Right ventricle myocardium inferior (tissue), 1 donor: Measurements from ENCODE around the gene FAM53B. TPM values are rescaled to one million over a fixed set of nuclear protein-coding genes. Genes with fewer than 3 reads are reported as not detected.

Experiments
- ATAC-seq: fragments of 200-7000 bp; cut with Tn5 transposase; one replicate; pipeline ENCODE4 v1.9.1; 2020; ENCODE audit warnings: mild to moderate bottlenecking, moderate library complexity
- DNase-seq: peaks from one replicate; pipeline ENCODE4 v3.0.0; 2021; ENCODE audit errors: missing footprints
- intact Hi-C: fragments of 100-400 bp; cut with DNase I; formaldehyde crosslinking; loops from one replicate; pipeline ENCODE4 v1.11.0; 2022
- total RNA-seq: library from RNA; stranded (reverse); fragmentation: NEBNext Ultra II Directional; extraction: Animal tissue kit (Norgen Biotek cat#: 25700); gene quantifications from one replicate; pipeline ENCODE4 v1.2.1, GENCODE V29; 2021
- donor health status: DM: no; HTN: yes; CAD: no; lungs with severe emphysema.

FAM53B gene
- total RNA-seq, 1 donor from 2014 or later: 41.2 TPM

DNA sequence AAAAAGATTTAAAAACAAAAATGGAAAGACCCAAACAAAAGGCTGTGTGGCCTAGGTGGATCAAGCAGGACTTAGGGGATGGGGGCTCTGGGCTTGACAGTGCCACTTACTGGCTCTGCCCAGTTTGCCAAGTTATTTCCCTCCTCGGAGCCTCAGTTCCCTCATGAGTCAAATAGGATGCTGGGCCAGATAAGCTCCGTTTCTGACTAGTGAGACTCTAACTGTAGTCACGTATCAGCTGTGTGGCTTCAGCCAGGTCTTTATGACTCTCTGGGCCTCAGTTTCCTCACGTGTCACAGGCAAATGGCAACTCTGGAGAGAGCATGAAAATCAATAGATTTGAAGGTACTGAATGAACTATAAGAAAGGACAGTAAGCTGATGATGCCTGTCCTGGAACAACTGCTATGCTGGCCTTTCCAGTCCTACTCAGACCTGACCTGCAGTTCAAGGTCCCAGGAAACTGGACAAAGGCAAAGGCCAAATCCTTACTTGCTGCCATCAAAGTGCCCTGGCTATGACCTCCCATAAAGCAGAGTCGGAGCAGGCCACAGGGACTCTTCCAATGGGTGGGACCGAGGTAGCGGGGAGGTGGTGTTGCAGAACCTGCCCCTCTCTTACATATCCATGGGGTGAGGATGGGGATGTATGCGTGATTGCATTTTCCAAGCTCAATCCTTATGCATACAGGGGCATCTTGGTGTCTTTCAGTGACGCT lies 27.0 kb downstream of the FAM53B start:
- intact Hi-C loops: no loop called here
- DNase-seq (peak; percentile 27), ATAC-seq (no peak)

DNA sequence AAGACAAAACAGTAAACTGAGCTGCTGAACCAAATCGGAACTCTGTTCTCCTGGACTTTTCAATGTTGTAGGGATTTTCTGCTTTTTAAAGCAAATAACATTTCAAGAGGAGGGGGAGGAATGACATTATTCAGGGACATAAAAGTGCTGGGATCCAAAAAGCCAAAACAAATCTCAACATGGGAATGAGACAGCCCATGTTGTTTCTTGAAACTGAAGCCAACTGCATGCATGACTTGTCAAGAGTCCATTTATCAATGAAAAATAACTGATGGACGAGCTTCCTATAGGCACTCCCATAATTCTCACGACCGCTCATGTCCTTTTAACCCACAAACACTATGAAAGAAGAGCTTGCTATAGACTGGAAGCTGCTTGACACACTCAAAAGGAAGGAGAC lies 27.8 kb downstream of the FAM53B start:
- no peak for DNase-seq
- intact Hi-C loops: no loop called here
- no peak for ATAC-seq

DNA sequence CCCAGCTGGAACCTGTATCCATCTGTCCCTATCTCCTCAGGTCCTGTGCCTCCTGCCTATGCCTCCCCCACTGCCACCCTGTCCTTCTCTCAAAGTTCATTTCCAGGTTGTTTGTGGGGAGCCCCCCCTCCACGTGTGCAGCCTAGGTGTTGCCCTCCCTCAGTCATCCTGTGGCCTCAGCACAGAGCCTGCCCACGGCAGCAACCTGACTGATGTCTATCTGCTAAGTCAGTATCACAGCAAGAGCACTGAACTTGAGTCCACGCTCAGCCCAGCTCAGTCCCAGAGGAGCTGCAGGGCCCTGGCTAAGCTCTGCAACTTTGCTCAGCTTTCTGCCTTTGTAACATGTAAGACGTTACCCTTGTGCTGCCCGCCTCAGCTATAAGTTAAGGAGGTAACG lies 28.7 kb downstream of the FAM53B start:
- no peak for ATAC-seq
- intact Hi-C loops: no loop called here
- DNase-seq: peak; percentile 37

DNA sequence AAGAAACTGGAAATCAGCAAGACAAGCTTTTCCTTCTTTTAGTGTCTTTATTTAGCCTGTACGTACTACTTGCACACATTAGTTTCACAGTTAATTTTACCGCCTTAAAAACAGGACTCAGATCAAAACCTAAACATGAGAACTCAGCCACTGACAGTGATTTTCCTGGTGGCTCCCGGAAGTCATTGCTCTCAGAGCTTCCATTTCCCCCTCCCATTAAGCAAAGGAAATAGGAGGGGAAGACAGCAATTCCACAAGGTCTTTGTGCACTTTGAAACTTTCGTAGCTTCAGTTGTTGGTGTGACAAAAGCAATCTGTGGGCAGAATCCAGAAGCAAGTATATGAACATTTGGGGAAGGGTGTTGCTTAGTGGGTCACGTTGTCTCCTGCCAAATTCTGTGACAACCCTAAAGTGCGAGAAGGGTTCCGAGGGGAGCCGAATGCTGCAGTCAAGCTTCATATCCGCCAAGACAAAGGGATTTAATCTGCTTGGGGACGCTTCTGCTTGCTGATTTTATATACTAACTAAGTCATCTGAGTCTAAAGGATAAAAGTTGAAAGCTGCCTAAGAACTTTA lies 30.4 kb downstream of the FAM53B start:
- DNase-seq: no peak
- intact Hi-C loops: no loop called here
- ATAC-seq: no peak

DNA sequence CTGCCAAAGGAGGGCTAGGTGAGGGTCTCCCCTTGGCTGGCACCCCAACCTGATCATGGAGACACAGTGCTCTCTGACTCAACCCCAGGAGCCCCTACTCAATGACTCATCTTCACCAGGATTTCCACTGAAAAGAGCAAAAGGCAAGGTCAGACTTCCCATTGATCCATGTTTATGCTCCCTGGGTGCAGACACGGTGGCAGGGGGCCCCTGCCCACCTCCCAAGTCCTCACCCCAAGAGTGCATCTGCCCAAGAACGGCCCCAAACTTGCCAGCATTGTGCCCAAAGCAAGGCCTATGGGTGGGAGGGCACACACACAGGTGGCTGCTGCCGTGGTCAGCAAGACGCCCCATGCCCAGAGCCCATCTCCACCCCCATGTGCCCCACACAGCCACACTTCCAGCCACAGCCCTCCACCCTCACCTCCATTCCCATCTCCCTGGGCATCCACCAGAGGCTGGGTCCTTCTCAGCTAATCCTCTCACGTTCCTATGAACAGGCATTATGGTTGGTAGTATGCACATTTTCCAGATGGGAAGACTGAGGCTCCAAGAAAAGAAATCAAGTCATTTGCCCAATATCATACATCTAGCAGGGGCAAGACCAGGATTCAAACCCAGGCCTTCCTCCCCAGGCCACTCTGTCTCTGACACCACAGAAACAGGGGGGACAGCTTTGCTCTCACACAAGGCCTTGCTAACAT lies 31.3 kb downstream of the FAM53B start:
- DNase-seq (peak; percentile 60), ATAC-seq (no peak)
- intact Hi-C loops: no loop called here

DNA sequence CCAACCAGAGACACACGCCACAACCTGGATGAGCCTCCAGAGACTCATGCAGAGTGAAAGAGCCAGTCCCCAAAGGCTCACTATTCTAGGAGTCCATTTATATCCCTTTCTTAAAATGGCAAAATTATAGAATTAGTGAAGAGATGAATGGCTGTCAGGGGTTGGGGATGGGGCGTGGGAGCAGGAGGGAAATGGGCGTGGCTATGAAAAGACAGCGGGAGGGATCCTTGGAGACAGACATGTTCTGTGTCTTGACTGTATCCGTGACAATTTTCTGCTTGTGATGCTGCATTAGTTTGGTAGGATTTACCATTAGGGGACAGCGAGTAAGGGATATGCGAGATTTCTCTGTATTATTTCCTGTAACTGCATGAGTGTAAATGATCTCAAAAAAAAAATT lies 33.0 kb downstream of the FAM53B start:
- DNase-seq (no peak), ATAC-seq (no peak)
- intact Hi-C loops: no loop called here

DNA sequence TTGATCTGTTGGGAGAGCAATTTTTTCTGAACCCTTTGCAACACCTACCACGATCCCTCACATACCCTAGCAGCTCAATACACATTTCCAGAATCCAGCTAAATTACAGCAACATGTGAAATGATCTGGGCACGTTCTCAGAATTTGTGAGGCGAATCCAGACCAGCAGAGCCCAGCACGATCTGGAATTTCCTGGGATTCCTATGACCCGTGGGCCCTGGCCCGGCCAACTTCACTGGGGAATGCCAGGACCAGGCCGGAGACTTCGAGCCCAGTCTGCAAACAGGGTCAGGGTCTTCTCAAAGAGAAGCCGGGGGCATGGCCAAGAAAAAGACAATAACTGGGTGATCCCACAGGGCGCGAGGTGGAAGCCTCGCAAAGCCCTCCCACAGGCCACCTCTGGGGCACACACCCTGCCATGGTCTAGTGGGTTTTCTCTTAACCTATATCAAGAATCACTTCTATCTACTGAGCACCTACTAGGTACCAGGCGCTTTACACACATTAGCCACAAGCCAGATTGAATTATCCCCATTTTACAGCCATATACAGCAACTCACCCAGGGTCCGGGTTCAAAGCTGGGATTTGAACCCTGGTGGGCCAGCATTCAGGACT lies 33.8 kb downstream of the FAM53B start:
- ATAC-seq (no peak), DNase-seq (peak; percentile 48)

DNA sequence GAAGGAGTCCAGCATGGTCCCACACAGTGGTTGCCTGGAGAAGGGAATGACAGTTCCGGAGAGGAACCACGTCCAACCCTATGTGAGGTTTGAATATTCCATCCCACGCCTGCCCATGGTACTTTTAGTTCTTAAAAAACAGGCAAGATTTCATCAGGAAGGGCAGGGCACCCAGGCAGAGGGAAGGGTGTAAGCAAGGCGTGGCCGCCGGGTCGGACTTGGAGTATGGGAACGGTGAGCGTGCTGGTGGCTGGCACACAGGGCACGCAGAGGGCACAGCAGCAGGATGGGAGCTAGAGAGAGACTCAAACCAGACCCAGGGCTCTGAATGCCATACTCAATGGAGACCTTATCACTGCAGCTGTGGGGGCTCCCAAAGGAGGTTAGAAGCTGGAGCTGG lies 34.3 kb downstream of the FAM53B start:
- intact Hi-C loops: no loop called here

More for the DNA sequence above, 33.8 kb downstream of the FAM53B start:
- intact Hi-C loops: no loop called here

DNA sequence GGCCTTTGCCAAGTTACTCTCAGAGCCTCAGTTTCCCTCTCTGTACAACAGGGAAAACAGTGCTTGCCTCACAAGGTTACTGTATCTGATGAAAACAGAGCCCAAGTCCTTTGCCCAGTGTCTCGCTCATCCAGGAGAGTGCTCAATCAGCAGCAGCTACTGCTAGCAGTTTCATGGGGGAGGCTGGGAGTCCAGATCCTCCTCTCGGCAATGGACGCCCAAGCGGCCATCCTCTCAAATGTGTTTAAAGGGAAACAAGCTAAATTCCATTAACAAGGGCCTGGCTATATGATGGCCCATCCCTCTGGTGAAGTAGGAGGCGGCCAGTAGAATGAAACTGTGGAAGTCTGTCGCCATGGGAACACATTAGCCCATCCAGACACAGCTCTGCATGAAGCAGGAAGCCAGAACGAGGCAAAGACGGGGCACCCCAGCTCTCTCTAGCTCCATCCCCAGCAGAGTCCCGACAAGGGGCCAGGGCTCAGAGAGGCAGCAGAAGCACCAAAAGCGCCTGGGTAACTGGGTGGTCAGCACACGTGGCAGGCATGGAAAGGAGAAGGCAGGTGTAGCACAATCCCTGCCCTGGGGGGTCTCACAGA lies 35.2 kb downstream of the FAM53B start:
- peak; percentile 51 for DNase-seq
- intact Hi-C loops: no loop called here
- no peak for ATAC-seq

More for the DNA sequence above, 34.3 kb downstream of the FAM53B start:
- ATAC-seq (peak; percentile 51), DNase-seq (peak; percentile 88)

DNA sequence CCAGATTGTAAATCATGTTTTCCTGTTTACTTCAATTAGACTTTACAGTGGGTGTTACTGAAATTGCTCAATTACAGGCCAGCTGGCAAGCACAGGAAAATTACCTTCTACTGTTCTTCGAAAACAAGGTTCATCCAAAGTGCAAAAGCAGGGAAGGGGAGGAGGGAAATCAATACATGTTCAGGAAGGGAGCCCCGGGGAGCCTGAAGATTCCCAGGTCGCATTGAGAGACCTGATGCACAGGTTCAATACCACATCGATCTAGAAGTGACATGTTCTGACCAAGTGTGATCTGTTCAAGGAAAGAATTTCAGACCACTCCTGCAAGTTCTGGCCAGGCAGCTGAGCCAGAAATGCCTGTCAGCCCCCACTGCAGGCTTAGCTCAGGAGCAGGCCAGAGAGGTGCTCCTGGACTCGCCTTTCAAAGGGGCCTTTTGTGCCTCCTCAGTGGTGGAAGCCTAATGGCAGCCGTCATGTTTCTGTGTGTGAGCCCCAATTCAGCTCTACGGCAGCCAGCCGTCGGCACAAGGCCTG lies 35.9 kb downstream of the FAM53B start:
- DNase-seq (peak; percentile 57), ATAC-seq (no peak)
- intact Hi-C loops: no loop called here

DNA sequence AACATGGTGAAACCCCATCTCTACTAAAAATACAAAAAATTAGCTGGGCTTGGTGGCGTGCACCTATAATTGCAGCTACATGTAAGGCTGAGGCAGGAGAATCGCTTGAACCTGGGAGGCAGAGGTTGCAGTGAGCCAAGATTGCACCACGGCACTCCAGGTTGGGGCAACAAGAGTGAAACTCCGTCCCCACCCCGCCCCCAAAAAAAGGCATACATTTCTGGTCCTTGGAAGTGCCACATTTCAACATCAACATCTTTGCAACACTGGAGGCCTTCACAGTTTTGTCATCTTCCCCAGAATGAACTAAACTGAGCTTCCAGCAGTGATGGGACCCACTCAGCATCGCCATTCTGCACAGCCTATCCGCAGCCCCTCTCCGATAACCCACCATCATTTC lies 36.6 kb downstream of the FAM53B start:
- intact Hi-C loops: no loop called here
- ATAC-seq (no peak), DNase-seq (peak; percentile 72)

DNA sequence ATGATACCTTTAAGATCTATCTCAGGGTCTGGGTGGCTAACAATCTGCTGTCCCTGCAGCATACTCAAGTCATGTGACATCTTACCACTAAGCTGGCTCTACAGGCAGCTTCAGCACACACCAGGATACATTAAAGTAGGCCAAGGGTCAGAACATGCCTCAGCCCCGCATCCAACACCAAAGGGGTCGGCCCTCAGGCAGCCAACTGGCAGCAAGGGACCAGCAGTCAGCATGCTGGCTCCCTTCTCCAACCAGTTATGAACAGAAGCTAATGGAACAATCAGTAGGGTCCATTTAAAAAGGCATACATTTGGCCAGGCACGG lies 37.1 kb downstream of the FAM53B start:
- intact Hi-C loops: no loop called here
- ATAC-seq (no peak), DNase-seq (peak; percentile 13)

DNA sequence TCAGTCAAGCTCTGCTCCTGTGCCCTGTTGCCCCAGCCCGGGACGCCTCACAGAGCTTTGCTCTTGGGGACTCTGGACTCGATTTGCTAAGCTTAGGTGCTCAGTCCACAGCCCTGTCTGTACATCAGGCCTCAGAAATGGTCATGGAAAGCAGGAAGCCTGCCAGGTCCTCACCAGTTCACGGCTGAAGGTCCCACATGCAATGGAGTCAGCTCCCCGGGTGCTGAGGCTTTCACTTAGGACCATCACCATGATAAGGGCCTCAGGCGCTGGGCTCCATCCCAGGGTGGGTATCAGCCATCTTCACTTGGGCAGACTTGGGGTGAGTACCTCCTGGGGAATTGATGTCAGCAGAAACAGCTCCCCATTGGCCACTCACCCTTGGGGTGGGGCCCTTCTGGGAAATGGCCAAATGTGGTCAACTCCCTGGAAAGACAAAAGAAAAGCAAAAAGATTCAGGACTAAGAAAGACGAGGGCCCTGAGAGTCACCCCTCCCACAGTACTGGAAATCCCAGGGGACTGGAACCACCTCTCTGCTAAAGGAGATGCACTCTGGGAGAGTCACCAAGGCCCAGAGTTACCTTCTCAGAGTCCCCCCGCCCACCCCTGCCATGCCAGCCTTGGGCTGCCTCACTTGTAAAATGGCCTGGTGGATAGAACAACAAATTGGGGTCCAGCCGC lies 37.6 kb downstream of the FAM53B start:
- peak; percentile 65 for DNase-seq
- ATAC-seq: no peak
- intact Hi-C loops: no loop called here

DNA sequence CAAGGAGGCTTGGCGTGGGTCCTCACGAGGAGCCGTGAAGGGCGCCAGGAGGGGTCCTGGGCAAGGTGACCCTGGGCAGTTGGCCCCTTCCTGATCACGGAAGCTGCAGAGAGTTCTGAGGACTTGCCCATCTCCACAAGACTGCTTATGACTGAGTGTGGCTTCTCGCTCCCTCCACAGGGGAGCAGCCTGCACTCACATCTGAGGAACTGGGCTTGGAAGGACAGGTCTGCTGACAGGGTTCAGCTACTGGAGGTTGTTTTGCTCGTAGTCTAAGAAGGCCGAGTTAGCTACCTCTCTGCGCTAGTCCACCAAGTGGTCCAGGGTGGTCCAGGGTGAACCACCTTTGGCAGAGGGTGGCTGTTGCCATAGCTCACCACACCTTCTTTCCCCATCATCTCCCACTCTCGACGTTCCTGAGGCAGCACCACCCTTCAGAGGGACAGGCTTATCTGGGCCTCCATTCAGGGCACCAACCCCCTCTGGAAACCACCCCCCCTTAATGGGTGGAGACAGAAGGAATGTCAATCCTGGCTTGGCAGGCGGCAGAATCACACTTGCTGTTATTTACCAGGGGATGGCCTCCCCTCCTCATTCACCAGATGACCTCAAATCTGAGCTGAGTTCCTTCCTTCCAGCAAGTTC lies 38.2 kb downstream of the FAM53B start:
- intact Hi-C loops: no loop called here
- ATAC-seq (no peak), DNase-seq (peak; percentile 14)

DNA sequence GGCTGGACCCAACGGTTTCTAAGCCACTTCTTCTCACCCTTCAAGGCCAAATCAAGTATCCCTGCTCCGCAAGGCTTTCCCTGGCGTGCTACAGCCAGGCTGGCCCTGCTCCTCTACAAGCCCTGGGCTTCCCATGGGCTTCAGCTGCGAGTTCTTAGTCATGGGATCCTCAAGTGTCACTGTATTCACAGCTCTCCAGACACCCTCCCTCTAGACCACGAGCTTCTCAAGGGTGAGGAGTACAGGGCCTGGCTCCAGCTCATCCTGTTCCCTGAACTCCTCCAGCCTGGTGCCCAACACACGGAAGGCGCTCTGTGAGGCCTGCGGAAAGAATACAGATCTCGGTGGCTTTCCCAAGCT lies 38.8 kb downstream of the FAM53B start:
- peak; percentile 18 for DNase-seq
- ATAC-seq: no peak
- intact Hi-C loops: no loop called here

DNA sequence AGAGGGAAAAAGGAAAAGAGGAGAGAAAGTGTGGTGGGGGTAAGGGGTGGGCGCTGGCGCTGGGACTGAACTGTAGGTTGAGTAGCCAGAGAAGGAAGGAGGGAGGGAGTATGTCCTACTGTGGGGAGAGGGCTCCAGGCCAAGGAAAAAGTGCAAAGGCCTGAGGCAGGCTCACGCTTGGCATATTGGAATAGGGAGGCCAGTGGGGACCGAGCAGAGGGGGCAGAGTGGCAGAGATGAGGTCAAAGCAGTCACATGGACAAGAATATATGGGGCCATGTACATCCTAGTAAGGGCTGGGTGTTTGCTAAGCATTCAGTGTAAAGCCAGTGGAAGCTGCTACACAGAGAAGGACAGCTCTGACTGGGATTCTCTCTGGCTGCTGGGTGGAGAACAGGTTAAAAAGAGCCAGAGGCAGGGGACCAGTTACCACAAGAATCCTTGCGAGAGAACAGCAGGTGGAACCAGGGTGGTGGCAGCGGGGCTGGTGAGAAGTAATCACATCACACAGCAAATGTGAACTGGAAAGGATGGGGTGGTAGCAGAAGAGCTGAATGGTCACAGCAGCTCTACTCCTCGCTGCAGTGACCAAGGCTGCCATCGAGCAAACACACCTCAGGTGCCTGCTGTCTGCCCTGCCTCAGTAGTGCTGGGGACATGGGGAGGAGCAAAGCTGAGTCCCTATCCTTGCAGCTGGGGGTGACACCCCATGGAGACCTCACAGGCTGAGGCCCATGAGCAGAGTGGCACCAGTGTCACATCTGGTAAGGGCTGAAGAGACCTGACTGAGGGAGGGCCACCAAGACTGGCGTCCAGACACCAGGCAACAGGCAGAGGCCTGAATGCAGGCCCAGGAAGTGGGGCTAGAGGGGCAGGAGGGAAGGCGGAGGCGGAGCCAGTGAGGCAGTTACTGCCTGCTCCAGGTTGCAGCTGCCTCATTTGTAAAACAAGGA lies 39.5 kb downstream of the FAM53B start:
- ATAC-seq (no peak), DNase-seq (peak; percentile 22)
- intact Hi-C loops: no loop called here

DNA sequence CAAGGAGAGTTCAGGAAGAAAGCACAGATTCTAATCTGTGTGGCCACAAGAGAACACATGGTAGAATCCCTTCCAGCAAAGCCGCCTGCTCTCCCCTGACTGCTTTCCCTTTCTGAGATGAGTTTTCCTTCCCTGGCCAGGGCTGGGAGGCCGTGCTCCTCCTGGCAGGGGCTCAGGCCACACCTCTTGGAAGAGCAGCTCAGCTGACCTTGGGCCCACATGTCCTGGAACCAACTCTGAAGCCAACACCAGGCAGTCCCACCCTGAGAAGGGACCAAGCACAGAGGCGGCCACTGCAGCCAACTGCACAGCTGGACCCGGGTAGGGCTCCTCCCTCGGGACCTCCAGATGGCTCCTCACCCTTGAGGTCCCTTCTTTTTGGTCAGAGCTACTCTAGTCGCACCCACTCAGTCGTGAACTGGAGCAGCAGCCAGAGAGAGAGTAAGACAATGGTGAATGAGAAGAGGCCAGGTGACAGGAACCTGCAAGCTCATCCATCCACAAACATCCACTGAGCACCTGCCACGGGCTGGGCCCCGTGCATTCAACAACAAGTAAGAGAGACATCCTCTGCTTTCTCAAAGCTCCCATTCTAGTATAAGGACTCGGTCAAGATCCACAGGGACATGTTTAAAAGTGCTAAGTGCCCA lies 40.3 kb downstream of the FAM53B start:
- ATAC-seq (peak; percentile 83), DNase-seq (peak; percentile 90)
- intact Hi-C loops: loop anchor here (2.0 kb wide), 1 partner anchor 37 kb away; no protein-coding TSS in a partner anchor
